Astrocyte (in vitro differentiated cells and primary cell): ENCODE data around the gene IRX1. TPM values are rescaled to one million over a fixed set of nuclear protein-coding genes. Genes with fewer than 3 reads are reported as not detected.

ENCODE experiments used
- DNase-seq: peaks from one replicate; pipeline ENCODE4 v3.0.0-alpha.2; 2010; ENCODE audit warnings: low read depth
- FAIRE-seq: peaks from 2 replicates; lab custom pipeline; 2011; peaks lifted over from hg19 to GRCh38; lab: Jason Lieb, UNC
- H2AFZ ChIP-seq: 2 replicates; pipeline ENCODE4 v1.6.0; 2012; ENCODE audit warnings: low read depth, low read length, inconsistent platforms
- H3K27ac ChIP-seq: 2 replicates; pipeline ENCODE4 v1.5.1; 2011; ENCODE audit warnings: low read depth, low read length, inconsistent platforms
- H3K27me3 ChIP-seq: 2 replicates; pipeline ENCODE4 v1.6.0; 2011; ENCODE audit warnings: low read length, inconsistent platforms; ENCODE audit not compliant: insufficient read depth
- H3K36me3 ChIP-seq: 2 replicates; pipeline ENCODE4 v1.5.1; 2011; ENCODE audit warnings: low read length, inconsistent platforms; ENCODE audit not compliant: insufficient read depth
- H3K4me1 ChIP-seq: 2 replicates; pipeline ENCODE4 v1.5.1; 2011; ENCODE audit warnings: low read length, inconsistent platforms; ENCODE audit not compliant: insufficient read depth
- H3K4me2 ChIP-seq: 2 replicates; pipeline ENCODE4 v1.6.0; 2012; ENCODE audit warnings: low read length, inconsistent platforms
- H3K4me3 ChIP-seq: 2 replicates; pipeline ENCODE4 v1.5.1; 2011; ENCODE audit warnings: low read depth, mild to moderate bottlenecking, low read length, inconsistent platforms; ENCODE audit not compliant: insufficient read depth
- H3K79me2 ChIP-seq: 2 replicates; pipeline ENCODE4 v1.6.0; 2012; ENCODE audit warnings: mild to moderate bottlenecking, low read length, inconsistent platforms; ENCODE audit not compliant: insufficient read depth
- H3K9ac ChIP-seq: 2 replicates; pipeline ENCODE4 v1.6.0; 2012; ENCODE audit warnings: mild to moderate bottlenecking, low read length, inconsistent platforms
- H3K9me3 ChIP-seq: 2 replicates; pipeline ENCODE4 v1.5.1; 2012; ENCODE audit warnings: low read depth, mild to moderate bottlenecking, low read length, inconsistent platforms; ENCODE audit not compliant: insufficient read depth
- H4K20me1 ChIP-seq: 2 replicates; pipeline ENCODE4 v1.6.0; 2012; ENCODE audit warnings: low read length, inconsistent platforms; ENCODE audit not compliant: insufficient read depth
- H3K27ac Mint-ChIP-seq: one replicate; pipeline ENCODE4 v1.8.0; 2021; ENCODE audit warnings: mild to moderate bottlenecking, mixed read lengths; ENCODE audit not compliant: unreplicated experiment
- H3K27me3 Mint-ChIP-seq: one replicate; pipeline ENCODE4 v1.8.0; 2021; ENCODE audit warnings: low read depth, mixed read lengths; ENCODE audit not compliant: unreplicated experiment
- H3K36me3 Mint-ChIP-seq: one replicate; pipeline ENCODE4 v1.8.0; 2021; ENCODE audit warnings: low read depth, mixed read lengths; ENCODE audit not compliant: unreplicated experiment
- H3K4me1 Mint-ChIP-seq: one replicate; pipeline ENCODE4 v1.8.0; 2021; ENCODE audit warnings: low read depth, mixed read lengths; ENCODE audit not compliant: unreplicated experiment
- H3K4me3 Mint-ChIP-seq: one replicate; pipeline ENCODE4 v1.8.0; 2021; ENCODE audit warnings: mild to moderate bottlenecking, moderate library complexity, mixed read lengths; ENCODE audit not compliant: unreplicated experiment
- H3K9me3 Mint-ChIP-seq: one replicate; pipeline ENCODE4 v1.8.0; 2021; ENCODE audit warnings: mild to moderate bottlenecking, mixed read lengths; ENCODE audit not compliant: unreplicated experiment
- CTCF ChIP-seq: IDR thresholded peaks from 2 replicates; pipeline ENCODE4 v1.5.1; 2011; ENCODE audit warnings: low read depth, mild to moderate bottlenecking, inconsistent platforms, low read length, moderate library complexity; ENCODE audit not compliant: insufficient read depth
- EZH2 ChIP-seq: IDR thresholded peaks from 2 replicates; pipeline ENCODE4 v1.6.1; 2012; ENCODE audit warnings: mild to moderate bottlenecking, low read length, inconsistent platforms; ENCODE audit not compliant: insufficient read depth
- total RNA-seq: library from RNA; stranded (reverse); gene quantifications from 2 replicates; pipeline ENCODE4 v1.2.1, GENCODE V29; 2021

Gene IRX1
- total RNA-seq, 1 donor from 2014 or later, result 0.52 TPM

GRCh38 chr5:3590161-3590966 lies 5.3 kb upstream of the IRX1 start:
- Histone ChIP-seq H3K79me2 (no peaks in the 10 kb centered on the region), H3K4me1 (peaks cover 14% of the 10 kb centered on the region), H3K27ac (no peak overlapping the region), H3K4me2 (peak overlapping the region; percentile 72), H3K36me3 (no peaks in the 10 kb centered on the region), H3K9me3 (no peaks in the 10 kb centered on the region), H3K27me3 (peaks cover 36% of the 10 kb centered on the region), H4K20me1 (no peaks in the 10 kb centered on the region), H2AFZ (peak overlapping the region; percentile 56), H3K9ac (no peak overlapping the region), H3K4me3 (peak overlapping the region; percentile 42)
- Mint-ChIP-seq H3K27ac (no peak overlapping the region), H3K4me1 (no peaks in the 10 kb centered on the region), H3K9me3 (peaks cover 13% of the 10 kb centered on the region), H3K27me3 (peaks cover 72% of the 10 kb centered on the region), H3K4me3 (no peak overlapping the region), H3K36me3 (no peaks in the 10 kb centered on the region)
- DNase-seq, result no peak
- FAIRE-seq, result no peak
- TF ChIP-seq EZH2 (peak; percentile 84), CTCF (no peak)

- peak overlapping the region; percentile 42 for H3K4me3 ChIP-seq
- no peaks in the 10 kb centered on the region for H3K36me3 ChIP-seq
- Mint-ChIP-seq H3K36me3 (no peaks in the 10 kb centered on the region), H3K9me3 (peaks cover 13% of the 10 kb centered on the region), H3K27ac (no peak overlapping the region), H3K4me1 (no peaks in the 10 kb centered on the region), H3K27me3 (peaks cover 65% of the 10 kb centered on the region), H3K4me3 (no peak overlapping the region)
- DNase-seq (no peak), FAIRE-seq (no peak)
- peak overlapping the region; percentile 72 for H3K4me2 ChIP-seq
- TF ChIP-seq EZH2 (peak; percentile 26), CTCF (no peak)
- H2AFZ ChIP-seq, result peak overlapping the region; percentile 56
- H3K9ac ChIP-seq, result no peak overlapping the region
- H4K20me1 ChIP-seq, result no peaks in the 10 kb centered on the region
- H3K27ac ChIP-seq, result no peak overlapping the region
- peaks cover 14% of the 10 kb centered on the region for H3K4me1 ChIP-seq
- peaks cover 36% of the 10 kb centered on the region for H3K27me3 ChIP-seq
- peaks cover 1% of the 10 kb centered on the region for H3K79me2 ChIP-seq
- no peaks in the 10 kb centered on the region for H3K9me3 ChIP-seq
Observed at GRCh38 chr5:3590967-3591900, 4.4 kb upstream of the IRX1 start.
